ENCODE measurements around the gene RCSD1. TPM values are rescaled to one million over a fixed set of nuclear protein-coding genes. Genes with fewer than 3 reads are reported as not detected.

Gene RCSD1
- total and polyA plus RNA-seq, 8 donors, result 6.0 to 43.7 (median 19.7) TPM

DNA sequence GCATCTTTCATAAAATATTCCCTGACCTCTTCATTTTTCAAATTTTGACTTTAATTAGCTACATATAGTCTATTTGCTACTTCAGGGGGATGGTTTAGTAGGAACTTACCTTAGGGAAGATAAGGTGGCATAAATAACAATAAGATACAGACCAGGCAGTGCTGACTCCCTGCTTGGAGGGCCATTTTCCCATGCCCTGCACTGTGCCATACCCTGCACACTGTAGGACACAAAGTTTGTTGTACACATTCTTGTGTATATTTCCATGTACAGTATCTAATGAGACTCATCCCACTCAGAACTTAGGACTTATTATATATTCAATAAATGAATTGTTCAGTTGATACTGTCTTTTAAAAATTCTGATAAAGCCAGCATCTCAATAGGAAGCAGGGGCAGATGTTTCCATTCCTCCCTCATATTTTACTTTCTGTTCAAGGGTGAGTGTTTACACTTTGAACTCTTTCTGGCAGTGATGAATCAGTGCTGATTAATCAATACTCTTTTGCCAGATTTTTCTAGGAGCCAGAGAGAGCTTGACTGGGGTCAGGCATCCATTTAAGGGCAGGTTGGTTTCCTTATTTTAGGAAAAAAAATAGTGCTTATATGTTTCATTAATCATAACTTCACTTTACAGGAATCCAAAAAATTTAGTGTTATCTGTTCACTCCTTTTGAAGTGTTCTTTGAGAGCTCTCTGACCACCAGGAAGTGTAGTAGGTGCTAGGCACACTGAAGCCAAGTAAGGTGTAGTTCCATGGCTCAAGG, 122.4 kb downstream of the RCSD1 start:
- intact Hi-C loops (cut with DNase I; ENCODE audit: low total_unique reads), result no loop called here
- H3K4me1 ChIP-seq, result peaks cover 39 to 100% (median 67%) of the 10 kb centered on the region in 4 donors
- H3K4me3 ChIP-seq, result no peak overlapping the region
- no peak for DNase-seq
- no peaks in the 10 kb centered on the region for H3K9me3 ChIP-seq
- H3K36me3 ChIP-seq, result no peaks in the 10 kb centered on the region
- H3K27me3 ChIP-seq, result no peaks in the 10 kb centered on the region
- peak overlapping the region; percentile 67 to 85 (median 68) for H3K27ac ChIP-seq
- TF ChIP-seq EP300 (IDR thresholded peaks at IDR 0.05) (no peak), POLR2A (IDR thresholded peaks at IDR 0.05) (no peak), POLR2AphosphoS5 (IDR thresholded peaks at IDR 0.05) (no peak)
- TF ChIP-seq, protein P1, sequence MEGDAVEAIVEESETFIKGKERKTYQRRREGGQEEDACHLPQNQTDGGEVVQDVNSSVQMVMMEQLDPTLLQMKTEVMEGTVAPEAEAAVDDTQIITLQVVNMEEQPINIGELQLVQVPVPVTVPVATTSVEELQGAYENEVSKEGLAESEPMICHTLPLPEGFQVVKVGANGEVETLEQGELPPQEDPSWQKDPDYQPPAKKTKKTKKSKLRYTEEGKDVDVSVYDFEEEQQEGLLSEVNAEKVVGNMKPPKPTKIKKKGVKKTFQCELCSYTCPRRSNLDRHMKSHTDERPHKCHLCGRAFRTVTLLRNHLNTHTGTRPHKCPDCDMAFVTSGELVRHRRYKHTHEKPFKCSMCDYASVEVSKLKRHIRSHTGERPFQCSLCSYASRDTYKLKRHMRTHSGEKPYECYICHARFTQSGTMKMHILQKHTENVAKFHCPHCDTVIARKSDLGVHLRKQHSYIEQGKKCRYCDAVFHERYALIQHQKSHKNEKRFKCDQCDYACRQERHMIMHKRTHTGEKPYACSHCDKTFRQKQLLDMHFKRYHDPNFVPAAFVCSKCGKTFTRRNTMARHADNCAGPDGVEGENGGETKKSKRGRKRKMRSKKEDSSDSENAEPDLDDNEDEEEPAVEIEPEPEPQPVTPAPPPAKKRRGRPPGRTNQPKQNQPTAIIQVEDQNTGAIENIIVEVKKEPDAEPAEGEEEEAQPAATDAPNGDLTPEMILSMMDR (IDR thresholded peaks at IDR 0.05), result no peak

DNA sequence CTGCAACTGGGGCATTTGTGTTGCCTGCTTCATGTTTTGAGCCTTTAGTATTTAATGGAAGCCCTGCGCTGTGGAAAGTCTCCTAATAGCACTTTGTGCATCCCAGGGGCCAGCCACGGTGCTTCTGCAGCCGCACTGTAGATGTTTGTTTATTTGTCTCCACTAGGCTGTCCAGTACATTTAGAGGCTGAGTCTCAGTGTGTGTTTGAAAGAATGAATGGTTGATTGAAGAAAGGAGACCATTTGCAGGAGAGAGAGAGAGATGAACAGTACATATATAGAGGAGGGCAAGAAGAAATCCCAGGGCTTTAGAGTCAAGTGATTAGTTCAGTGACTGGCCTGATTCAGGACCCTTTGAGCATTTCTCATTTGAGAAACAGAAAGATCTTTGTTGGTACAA, 125.6 kb downstream of the RCSD1 start:
- no peak for TF ChIP-seq EP300 (IDR thresholded peaks at IDR 0.05)
- no peak for TF ChIP-seq POLR2AphosphoS5 (IDR thresholded peaks at IDR 0.05)
- TF ChIP-seq, protein P1 (IDR thresholded peaks at IDR 0.05), result no peak
- TF ChIP-seq POLR2A (IDR thresholded peaks at IDR 0.05), result no peak
- H3K27me3 ChIP-seq, result no peaks in the 10 kb centered on the region
- H3K4me1 ChIP-seq, result peaks cover 35 to 85% (median 60%) of the 10 kb centered on the region in 4 donors
- peak overlapping the region in 3 of 5 donors; percentile 4 to 56 (median 41) for H3K27ac ChIP-seq
- H3K36me3 ChIP-seq, result no peaks in the 10 kb centered on the region
- 34 to 62% (median 43%) methylated on average over 3 of the region's 3 CpGs for WGBS, 5 donors
- no peaks in the 10 kb centered on the region for H3K9me3 ChIP-seq
- no peak for DNase-seq
- H3K4me3 ChIP-seq, result no peak overlapping the region
- intact Hi-C loops (cut with DNase I; ENCODE audit: low total_unique reads), result no loop called here

Other genes starting within 250 kb of the RCSD1 start
- 1 to 10 TPM in 2 of 5 donors, not detected in 3; 5.3 to 6.7 TPM for gene CD247, start 111.7 kb upstream of the RCSD1 start, total RNA-seq
- gene CD247, start 111.7 kb upstream of the RCSD1 start, polyA plus RNA-seq, result 1 to 10 TPM in 2 of 3 donors, under 1 TPM in 1; 0.68 to 3.1 (median 1.0) TPM
- gene CREG1, start 76.5 kb upstream of the RCSD1 start, total RNA-seq, result 100 to 1,000 TPM in 2 of 5 donors, 10 to 100 TPM in 3; 74.9 to 120 (median 87.7) TPM
- 10 to 100 TPM; 44.6 to 70.3 (median 65.9) TPM for gene CREG1, start 76.5 kb upstream of the RCSD1 start, polyA plus RNA-seq
- gene MPZL1, start 91.8 kb downstream of the RCSD1 start, total RNA-seq, result 100 to 1,000 TPM in 1 of 5 donors, 10 to 100 TPM in 4; 29.9 to 115 (median 51.9) TPM
- gene MPZL1, start 91.8 kb downstream of the RCSD1 start, polyA plus RNA-seq, result 10 to 100 TPM in 2 of 3 donors, 1 to 10 TPM in 1; 7.2 to 25.0 (median 15.7) TPM

Data from stomach (tissue), 9 donors.